NCI-H2196 treated with DMSO at 0.1 percent for 48 hours (cell line): ENCODE measurements around the gene TRMT61A.

Experiments
- DNase-seq: peaks from one replicate; lab custom pipeline; 2025; ENCODE audit not compliant: unreplicated experiment; lab: John Stamatoyannopoulos, UW

TRMT61A gene

DNA sequence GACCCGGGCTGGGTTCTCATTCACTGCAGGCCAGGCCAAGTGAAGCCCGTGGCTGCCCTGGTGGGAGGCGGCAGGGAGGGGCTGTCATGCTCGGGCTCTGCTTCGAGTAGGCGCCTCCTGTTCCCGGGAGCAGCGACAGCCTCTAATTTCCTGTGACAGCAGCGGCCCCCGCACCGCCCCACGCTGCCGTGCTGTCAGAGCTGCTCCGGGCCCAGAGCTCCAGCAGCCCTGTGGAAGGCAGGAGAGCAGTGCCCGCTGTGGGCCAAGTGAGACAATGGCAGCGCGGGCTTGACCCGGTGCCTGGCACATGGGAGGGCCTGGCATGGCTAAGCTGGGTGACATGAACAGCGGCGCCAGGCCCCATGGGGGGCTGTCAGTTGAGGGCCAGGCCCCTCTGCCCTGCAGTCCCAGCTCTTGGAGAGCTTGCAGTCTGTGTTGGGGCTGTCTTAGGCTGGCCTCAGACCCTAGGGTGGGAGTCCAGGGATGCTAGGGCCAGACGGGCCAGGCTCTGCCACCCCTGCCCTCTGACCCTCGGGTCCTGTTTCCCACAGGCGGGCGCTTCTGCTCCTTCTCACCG lies 5.1 kb downstream of the TRMT61A start:
- no peak for DNase-seq

- no peak for DNase-seq
These were observed 5.6 kb downstream of the TRMT61A start for GRCh38 chr14:103534576-103535061.

DNA sequence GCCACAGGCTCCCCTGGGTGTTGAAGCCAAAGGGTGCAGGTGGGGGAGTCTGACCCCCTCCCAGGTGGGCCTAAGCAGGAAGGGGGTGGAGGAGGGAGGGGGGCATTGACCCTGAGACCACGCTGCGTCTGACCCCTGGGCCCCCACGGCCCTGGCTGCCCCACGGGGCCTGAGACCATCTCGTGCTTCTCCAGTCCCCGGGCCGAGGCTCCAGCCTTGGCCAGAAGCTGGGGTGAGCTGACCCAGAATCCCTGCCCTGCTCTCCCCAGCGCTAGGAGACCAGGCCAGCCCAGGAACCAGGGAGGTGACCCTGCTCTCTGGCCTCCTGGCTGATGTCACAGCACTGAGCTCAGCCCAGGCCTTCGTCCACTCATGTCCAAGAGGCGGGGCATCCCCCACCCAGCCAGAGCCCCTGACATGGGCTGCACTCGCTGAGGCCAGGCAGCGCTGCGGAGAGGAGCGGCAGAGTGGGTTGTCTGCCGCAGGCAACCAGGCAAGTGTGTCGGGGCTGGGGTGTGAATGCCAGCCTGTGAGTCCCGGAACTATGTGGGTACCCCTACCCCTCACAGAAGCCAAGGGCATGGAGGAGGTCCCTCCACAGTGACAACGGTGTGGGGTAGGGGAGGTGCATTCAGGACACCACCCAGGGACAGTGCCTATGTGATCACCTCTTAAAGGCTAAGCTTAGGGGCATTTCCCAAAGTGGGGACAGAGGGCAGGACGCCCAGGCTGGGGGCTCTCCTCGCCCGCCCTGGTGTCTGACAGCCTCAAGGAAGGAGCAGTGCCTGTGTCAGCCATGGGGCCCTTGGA lies 6.3 kb downstream of the TRMT61A start:
- DNase-seq: no peak

- no peak for DNase-seq
These were observed 7.0 kb downstream of the TRMT61A start for GRCh38 chr14:103535891-103536565.

DNA sequence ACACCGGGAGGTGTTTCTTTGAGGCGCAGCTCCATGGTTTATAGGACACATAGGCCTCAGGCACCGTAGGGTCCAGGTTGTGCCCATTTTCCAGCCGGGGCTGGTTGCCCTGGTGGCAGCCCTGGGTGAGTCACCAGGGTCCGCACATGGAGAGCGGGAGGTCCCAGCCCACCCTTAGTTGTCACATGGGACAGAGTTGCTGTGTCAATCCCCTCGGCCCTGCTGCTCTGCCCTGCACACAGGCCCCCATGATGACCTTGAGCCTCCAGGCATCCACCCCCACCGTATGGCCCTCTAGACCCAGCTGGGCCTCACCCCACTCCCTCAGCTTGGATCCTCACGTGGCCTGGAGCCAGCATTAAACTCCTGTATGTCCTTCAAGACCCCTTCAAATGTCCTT lies 7.7 kb downstream of the TRMT61A start:
- no peak for DNase-seq

- DNase-seq: no peak
These were observed 8.4 kb downstream of the TRMT61A start for GRCh38 chr14:103537175-103537990.

DNA sequence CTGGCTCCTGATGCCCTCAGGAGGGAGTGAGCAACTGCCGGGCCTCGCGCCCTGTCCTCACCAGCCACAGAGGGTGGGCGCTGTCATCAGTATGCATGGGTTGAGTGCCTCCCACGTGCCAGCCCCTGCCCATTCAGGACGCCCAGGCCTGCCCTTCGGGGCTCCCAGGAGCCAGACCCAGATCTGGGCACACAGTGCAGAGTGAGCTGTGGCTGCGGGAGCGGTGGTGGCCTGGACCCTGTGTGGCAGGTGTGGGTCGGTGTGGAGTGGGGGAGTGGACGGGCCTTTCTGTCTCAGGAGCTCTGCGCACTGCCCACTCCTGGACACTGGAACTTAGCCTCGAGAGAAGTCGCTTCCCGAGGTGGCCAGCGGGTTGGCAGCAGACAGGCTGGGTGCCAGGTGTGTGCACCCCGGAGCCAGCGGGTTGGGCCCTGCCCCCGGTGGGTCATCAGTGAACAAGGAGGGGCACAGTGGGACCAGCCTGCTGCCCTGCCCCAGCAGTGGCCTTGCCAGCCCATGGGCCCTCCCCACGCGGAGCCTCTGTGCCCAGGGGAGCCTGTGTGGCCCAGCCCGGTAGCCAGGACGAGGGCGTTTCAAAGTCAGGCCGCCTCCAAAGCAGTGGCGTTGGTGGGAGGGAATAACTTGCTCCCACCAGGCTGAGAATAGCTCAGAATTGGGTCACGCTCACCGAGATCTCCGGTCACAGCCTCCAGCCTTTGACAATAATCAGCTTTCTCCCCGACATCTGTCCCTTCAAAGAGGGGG lies 9.5 kb downstream of the TRMT61A start:
- DNase-seq: no peak

- no peak for DNase-seq
These were observed 10.2 kb downstream of the TRMT61A start for GRCh38 chr14:103539056-103539825.

GRCh38 chr14:103540821-103541708 lies 12.1 kb downstream of the TRMT61A start:
- no peak for DNase-seq

- no peak for DNase-seq
These were observed 13.0 kb downstream of the TRMT61A start for GRCh38 chr14:103541709-103542604.

DNA sequence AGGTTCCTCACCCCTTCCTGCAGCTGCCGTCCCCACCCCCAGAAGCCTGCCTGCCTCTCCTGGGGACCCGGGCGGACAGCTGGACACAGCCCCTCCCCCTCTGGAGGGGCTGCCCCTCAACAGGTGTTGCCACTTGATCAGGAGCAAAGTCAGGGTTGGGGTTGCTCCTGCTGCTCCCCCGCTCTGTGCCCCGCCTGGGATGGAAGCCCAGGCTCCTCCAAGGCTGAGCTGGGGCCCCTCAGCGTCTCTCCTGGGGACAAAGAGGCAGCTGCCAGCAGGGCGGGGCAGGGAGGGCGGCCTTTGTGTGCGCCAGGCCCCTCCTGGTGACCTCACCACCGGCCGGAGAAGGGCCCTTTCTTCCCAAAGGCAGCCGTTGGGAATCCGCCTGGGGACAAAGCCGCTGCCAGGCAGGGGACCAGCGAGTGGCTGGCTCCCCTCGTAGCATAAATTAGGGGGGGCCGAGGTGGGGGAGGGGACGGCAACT lies 13.7 kb downstream of the TRMT61A start:
- peak; percentile 25 for DNase-seq

- DNase-seq: no peak
These were observed 14.1 kb downstream of the TRMT61A start for GRCh38 chr14:103543140-103543539.

DNA sequence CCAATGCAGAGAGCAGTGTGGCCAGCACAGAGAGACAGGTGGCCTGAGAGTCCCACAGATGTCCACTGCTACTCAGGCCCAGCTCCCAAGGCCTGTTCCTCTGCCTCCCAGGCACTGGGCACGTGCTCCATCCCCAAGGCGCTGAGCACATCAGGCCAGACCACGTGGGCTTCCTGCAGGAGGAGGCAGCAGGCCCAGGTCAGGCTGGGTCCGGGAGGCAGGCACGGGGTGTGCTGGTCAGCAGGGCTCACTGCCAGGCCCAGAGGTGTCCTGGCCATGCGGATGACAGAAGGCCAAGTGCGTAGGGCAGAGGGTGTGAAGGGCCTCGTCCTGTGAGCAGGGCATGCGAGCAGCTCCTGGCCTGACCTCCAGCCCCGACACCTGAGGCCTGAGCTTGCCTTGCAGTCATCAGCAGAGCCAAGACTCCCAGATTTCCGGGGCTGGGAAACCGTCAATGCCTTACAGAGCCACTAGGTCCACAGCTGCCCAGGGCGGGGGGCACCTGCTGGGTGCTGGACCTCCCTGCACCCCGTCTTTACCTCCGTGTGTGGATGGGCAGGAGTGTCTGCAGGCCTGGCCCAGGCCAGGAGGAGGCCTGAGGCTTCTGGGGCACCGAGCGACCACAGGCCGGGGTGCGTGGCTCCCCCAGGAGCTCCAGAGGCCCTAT lies 14.9 kb downstream of the TRMT61A start:
- no peak for DNase-seq

DNA sequence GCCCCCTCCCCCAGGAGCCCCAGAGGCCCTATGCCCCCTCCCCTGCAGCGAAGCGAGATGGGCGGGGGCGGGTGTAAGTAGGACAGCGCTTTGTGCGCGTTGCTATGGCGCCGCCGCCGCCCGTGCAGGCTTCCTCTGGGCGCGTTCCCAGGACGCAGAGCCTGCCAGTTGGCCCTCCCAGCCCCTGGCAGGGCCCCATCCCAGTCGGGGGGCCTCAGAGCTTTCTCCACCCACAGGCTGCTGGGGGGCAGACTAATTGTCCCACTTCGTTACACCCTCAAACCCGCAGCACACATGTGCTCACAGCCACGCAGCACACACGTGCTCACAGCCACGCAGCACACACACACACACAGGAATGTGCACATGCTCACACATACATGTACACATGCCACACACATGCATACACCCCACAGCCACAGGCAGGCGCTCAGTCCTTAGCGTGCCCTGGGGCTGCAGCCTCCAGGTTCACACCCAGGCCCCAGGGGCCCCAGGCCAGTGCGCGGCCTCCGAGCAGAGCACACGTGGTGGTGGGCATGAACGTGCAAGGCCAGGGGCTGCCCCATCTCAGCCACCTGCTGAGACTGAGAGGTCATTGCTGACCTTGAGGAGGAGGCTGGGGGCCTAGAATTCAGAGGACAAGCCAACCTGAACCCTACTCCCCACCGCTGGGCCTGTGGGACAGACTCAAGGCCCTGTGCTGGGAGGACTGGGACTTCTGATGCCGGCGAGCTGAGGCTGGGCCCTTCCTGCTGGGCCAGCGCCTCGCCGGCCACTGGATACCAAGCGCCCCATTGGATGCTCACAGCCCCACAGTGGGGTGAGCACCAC lies 15.6 kb downstream of the TRMT61A start:
- DNase-seq: no peak

DNA sequence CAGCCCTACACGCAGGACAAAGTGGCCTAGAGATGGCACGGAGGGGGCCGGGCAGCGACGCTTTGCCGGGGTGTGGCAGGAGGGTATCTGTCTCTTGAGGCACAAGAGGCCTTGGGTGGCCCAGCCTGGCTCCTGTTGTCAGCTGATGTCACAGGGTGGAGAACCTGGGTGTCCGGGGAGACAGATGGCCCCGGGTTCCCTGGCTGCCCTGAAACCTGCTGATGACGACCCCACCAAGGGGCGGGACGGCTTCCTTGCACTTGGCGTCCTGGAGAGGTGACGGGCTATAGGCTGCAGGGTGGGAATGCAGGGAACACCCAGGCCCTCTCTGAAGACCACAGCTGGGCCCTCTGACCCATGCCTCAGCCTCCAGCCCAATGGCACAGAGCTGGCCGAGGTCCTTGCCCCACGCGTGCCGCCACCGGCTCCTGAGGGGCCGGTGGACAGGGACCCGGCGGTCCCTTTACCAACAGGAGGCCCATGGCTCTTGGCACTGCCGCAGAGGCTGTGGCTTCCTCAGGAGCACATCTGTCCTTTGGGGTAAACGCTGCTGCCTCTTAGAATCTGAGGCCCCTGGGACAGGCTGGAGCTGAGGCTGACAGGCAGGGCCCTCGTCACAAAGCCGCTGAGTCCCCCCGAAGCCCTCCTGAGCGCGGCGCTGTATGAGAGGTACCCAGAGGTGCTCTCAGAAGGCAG lies 16.4 kb downstream of the TRMT61A start:
- DNase-seq: no peak
